Measurements from ENCODE around the gene PRAMEF12.

GRCh38 chr1:12757836-12758235 is 15.7 kb upstream of the PRAMEF12 start:
- no peak for TF ChIP-seq CTCF (IDR thresholded peaks at IDR 0.05)
- no peak for TF ChIP-seq EP300 (IDR thresholded peaks at IDR 0.05)
